ENCODE results near the gene RAC3.

Gene RAC3

DNA sequence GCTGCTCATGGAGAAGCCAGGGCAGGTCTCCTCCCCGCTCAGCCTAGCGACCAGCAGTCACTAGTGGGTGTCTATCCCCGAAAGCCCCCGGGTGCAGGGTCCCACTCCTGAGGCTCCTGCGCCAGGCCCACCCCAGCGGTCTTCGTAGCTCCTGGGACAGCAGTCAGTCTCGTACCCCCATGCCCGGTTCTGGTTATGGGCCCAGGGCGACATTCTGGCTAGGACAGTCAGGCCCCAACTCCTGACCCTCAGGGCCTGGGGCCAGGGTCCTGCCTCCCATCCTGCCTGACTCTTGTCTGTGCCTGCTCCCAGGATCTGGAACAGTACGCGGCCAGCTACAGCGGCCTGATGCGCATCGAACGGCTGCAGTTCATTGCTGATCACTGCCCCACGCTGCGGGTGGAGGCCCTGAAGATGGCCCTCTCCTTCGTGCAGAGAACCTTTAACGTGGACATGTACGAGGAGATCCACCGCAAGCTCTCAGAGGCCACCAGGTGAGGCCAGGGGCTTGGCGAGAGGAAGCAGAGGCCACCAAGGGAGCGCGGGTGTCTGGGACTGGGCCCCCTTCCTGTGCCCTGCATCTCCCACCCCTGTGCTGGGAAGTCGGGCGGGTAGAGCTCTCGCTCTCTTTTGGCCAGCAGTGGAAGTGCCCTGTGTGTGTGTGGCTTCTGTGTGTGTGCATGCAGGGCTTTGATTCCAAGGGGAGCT, 22.2 kb downstream of the RAC3 start:
- no peak for FAIRE-seq
- no peak for DNase-seq (ENCODE audit: insufficient read length, low spot score)

DNA sequence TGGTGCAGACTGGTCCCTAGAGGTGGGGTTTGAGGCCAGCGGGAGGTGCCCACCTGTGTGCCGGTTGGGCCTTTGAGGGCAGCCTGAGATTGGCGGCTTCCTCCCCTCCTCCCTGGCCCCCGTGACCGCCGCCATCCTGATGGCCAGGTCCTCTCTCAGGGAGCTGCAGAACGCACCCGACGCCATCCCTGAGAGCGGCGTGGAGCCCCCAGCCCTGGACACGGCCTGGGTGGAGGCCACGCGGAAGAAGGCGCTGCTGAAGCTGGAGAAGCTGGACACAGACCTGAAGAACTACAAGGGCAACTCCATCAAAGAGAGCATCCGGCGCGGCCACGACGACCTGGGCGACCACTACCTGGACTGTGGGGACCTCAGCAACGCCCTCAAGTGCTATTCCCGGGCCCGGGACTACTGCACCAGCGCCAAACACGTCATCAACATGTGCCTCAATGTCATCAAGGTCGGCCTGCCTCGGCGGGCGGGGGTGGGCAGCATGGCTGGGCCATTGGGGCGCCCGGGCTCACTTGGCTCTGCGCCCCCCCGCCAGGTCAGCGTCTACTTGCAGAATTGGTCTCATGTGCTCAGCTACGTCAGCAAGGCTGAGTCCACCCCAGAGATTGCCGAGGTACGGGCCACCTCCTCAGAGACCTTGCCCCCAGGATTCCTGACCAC, 23.0 kb downstream of the RAC3 start:
- no peak for FAIRE-seq
- DNase-seq (ENCODE audit: insufficient read length, low spot score), result no peak

DNA sequence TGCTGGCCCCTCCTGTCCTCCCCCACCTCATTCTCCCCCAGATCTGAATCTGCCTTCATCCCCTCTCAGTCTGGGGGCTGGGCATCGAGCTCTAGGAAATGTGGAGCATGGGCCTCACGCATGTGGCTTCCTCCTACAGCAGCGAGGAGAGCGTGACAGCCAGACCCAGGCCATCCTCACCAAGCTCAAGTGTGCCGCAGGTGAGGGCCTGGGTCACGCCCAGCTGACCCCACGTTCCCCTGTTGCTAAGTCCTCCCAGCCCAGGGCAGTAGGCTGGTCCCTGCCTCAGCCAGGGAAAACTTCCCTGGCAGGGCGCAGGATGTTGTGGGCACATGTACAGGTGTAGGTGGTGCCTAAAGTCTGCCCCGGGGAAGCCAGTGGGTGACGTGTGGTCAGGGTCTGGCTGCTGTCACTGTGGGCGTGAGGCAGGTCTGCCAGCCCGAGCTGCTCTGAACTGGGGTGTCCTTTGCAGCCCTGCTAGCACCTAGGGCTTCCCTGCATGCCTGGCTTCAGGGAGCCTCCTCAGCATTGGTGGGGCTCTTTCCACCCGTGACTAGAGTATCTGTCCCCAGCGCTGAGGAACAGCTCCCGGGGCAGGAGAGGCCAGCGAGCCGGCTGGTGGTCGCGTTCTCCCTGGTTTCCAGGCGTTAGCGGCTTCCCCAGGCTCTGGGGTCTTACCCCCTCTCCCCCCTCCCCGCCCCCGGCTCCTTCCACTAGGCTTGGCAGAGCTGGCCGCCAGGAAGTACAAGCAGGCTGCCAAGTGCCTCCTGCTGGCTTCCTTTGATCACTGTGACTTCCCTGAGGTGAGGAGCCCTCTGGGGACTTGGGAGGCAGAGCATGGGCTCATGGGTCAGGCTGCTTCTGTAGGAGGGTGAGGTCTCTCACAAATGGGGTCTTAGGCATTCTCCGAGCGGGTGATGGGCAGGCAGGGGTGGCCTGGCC, 23.8 kb downstream of the RAC3 start:
- no peak for FAIRE-seq
- DNase-seq (ENCODE audit: insufficient read length, low spot score), result no peak

DNA sequence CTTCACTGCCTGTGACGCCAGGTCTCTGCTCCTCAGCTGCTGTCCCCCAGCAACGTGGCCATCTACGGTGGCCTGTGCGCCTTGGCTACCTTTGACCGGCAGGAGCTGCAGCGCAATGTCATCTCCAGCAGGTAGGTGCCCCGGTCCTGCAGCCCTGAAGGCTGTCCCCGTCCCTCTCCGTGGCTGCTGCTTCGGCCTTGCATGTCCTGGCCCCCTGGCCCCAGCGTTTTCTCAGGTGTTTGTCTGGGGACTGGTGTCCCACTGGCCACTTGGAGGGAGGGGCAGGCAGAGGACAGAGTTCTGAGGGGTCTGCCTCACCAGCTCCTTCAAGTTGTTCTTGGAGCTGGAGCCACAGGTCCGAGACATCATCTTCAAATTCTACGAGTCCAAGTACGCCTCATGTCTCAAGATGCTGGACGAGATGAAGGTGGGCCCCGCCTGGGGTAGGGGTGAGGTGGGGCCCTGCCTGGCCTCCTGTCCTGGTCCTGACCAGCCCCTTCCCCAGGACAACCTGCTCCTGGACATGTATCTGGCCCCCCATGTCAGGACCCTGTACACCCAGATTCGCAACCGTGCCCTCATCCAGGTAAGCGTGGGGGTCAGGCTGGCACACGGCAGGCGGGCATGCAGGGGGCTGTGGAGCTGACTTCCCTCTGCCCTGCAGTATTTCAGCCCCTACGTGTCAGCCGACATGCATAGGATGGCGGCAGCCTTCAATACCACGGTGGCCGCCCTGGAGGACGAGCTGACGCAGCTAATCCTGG, 24.7 kb downstream of the RAC3 start:
- DNase-seq (ENCODE audit: insufficient read length, low spot score) (no peak), FAIRE-seq (no peak)

DNA sequence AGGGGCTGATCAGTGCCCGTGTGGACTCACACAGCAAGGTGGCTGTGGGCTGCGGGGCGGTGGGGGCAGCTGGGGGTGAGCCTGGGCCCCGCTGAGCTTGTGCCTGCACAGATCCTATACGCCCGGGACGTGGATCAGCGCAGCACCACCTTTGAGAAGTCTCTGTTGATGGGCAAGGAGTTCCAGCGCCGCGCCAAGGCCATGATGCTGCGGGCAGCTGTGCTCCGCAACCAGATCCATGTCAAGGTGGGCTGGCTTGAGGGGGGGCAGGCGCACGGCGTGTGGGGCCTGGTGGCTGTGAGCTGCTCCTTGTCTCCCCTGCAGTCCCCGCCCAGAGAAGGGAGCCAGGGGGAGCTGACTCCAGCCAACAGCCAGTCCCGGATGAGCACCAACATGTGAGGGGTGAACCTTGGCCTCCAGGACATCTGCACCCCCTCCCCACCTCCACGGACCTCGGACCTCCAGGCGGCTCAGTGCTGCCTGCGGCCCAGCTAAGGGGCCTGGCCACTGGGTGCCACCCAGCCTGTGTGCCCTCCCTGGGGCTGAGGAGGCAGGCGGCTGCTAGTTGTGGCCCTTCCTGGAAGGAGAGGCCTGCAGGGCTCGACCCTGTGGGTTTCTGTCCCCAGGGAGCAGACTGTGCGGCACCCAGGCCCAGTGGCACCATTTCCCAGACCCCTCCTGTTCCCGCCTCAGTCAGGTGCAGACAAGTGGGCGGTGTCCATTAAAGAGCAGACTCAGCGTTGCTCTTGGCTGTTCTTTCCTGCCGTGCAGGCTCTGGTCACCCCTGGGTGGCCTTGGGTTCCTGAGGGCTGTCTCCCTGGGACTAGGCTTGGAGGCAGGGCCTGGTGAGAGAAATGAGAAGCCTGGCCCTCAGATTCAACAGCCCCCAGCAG, 25.5 kb downstream of the RAC3 start:
- DNase-seq (ENCODE audit: insufficient read length, low spot score) (no peak), FAIRE-seq (no peak)

DNA sequence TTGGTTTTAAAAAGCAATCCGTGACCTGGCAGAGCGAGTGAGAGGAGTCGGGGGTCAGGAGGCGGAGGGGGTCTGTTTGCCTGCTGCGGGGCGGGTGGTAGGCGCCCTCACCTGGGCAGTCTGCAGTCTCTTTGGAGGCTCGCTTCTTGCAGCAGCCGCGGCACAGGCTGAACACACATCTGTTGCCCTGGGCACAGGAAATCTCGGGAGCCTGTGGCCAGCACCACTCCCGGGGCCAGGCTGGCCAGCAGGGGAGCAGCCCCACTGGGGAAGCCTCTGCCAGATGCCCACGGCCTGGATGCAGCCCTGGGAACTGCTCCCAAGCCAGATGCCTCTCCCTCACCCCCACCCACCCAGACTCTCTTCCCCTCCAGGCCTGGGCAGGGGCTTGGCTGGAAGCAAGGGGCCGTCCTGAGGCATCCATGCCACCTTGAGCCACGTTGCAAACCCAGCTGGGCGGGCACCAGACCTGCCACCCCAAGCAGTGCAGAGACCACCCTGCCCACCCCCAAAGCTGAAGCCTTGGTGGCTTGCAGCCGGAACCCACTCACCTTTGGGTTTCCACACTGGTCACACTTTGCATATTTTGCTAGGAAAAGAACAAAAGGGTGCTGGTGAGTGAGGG, 26.9 kb downstream of the RAC3 start:
- FAIRE-seq (no peak), DNase-seq (ENCODE audit: insufficient read length, low spot score) (no peak)

DNA sequence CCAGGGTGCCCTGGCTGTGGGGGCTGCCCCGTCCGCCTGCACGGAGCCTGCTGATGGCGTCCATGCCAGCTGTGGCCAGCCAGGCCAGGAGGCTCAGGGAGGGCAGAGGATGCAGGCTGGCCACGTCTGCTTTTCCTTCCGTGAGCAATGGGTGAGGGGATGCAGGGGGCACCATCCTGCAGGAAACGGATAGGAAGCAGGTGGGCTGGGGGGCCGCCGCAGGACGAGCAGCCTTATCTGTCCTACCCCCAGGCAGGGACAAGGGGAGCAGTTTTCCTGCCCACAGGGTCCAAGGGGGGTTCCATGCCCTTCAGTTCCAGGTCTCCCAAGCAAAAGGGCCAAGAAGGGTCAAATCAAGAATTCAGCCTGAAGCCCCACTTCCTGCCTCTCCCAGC, 27.4 kb downstream of the RAC3 start:
- FAIRE-seq, result no peak
- DNase-seq (ENCODE audit: insufficient read length, low spot score), result no peak

DNA sequence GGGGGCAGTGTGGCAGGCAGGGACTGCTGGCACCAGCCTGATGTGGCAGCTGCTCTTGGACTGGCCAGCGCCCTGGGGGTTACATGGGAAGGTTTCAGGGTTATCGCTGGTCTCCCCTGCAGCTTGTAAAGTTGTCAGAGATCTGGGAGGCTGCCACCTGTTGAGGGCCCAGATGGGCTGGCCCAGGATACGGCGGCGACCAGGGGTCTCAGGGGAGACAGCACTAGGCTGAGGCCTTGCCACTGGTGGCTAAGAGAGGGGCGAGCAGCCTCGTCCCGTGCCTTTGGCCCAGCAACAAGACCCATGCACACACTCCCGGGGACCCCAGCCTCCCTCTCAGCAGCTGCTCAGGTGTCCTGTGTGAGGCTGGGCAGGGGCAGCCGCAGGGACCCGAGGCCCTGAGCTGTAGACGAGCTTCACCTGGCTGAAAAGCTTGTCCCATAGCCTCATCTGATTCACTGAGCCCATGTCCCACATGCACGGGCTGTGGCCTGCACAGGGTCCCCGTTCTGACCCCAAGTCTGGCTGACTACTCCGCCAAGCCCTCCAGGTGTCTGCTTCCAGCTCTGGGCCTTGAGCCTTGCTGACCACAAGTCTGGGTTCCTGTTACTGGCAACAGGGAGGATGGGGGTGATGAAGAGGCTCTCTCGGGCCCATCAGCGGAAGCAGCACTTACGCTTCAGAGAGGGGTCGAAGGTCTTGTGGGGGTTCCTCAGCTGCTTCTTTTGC, 28.0 kb downstream of the RAC3 start:
- FAIRE-seq, result no peak
- DNase-seq (ENCODE audit: insufficient read length, low spot score), result no peak

DNA sequence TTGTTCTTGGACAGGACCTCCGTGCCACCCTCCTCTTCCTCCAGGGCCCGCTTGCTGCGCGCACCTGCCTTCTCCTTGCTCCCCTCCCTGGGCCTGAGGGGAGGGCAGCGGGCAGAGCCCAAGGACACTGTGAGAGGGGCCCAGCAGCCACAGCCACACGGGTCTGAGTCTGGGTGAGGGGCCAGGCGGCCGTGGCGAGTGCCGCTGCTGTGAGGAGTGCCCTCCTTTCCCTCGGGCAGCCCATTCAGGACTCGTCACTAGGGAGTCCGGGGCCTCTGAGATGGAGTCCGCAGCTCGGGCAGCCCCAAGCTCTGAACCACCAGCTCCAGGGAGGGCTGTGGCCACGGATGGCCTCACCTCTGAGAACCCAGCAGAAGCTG, 28.5 kb downstream of the RAC3 start:
- FAIRE-seq, result no peak
- DNase-seq (ENCODE audit: insufficient read length, low spot score), result no peak

DNA sequence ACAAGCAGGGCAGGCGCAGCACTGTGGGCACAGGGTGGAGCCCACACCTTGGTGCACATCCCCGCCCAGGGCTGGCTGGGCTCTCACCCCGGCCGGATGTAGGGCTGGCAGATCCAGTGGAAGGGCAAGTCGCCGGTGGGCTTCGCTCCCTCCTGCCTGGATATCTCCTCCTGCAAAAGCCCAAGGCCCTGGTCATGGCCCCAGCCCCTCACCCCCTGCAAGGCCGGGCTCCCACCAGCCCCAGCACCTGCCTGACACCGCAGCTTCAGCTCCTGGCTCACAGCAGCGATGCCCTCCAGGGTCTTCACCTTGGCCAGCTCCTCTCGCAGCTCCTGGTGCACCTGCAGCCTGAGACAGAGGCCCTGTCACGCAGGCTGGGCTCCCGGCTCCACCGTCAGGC, 29.1 kb downstream of the RAC3 start:
- FAIRE-seq (no peak), DNase-seq (ENCODE audit: insufficient read length, low spot score) (no peak)

DNA sequence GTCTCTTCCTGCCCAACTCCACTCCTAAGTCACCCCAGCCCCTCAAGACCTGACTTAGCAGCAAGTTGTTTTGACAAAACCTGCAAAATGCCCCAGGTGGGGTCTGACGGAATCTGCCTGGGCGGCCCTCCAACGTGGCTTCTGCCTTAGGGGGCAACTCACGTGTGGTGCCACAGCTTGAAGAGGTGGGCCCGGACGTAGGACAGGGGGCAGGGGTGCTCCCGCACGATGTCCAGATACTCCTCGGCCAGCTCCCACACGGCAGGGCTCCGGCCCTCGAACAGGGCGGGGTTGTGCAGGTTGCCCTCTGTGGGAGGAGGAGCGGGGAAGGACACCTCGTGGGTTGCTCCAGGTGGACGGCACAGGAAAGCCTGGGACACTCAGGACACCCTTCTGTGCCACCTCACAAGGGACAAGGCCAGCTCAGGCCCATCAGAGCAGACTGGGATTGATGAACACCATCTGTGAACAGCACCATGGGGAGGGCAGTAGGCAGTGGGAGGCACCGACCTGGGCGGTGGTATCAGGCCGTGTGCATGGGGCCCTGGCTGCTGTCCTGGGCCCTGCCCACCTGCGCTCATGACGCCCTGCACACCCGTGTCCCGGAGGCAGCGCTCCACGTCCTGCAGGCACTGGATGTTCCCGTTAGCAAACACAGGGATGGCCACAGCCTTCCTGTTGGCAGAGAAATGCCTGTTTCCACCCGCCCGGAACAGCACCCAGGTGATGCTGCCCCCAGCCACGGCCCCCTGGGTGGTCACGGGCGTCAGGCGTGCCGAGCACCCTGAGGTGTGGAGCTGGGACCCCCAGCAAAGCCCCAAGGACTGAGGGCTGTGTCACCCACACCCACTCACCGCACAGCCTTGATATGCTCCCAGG, 29.8 kb downstream of the RAC3 start:
- no peak for FAIRE-seq
- DNase-seq (ENCODE audit: insufficient read length, low spot score), result no peak

DNA sequence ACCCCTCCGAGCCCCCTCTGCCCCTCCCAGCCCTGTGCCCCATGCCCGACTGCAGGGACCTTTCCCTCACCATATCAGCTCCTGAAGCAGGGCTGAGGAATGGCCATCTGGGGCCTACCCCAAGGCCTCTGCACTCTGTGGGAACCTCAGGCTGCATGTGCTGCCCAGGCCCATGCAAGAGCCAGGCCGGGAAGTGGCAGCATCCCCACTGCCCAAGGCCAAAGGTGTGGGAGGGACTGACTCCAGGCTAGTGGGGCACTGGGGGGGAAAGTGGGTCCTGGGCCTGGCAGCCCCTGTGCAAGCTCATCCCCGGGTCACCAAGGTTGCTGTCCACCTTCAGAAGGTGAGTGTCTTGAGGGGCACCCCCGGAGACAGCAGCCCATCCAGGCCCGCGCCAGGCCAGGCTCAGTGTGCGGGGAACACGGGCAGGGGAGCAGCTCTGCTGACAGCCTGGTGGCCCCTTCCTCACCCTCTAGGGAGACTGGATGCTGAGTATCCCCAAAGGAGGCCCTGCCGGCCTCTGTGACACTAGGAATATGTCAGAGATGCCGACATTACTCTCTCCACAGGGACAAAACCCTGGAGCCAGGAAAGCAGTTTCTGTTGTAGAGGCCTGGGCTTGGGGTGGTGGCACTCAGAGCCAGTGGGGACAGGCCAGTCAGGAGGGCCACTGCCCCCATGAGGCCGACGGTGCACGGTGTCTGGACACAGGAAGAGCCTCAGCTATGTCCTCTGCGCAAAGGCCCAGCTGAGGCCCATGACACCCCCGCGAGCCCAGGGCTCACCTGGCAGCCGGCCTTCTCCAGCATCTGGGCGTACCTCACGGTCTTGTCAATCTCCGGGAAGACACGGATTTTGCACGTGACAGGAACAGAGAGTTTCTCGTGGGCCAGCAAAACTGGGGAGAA, 30.9 kb downstream of the RAC3 start:
- DNase-seq (ENCODE audit: insufficient read length, low spot score) (no peak), FAIRE-seq (no peak)

DNA sequence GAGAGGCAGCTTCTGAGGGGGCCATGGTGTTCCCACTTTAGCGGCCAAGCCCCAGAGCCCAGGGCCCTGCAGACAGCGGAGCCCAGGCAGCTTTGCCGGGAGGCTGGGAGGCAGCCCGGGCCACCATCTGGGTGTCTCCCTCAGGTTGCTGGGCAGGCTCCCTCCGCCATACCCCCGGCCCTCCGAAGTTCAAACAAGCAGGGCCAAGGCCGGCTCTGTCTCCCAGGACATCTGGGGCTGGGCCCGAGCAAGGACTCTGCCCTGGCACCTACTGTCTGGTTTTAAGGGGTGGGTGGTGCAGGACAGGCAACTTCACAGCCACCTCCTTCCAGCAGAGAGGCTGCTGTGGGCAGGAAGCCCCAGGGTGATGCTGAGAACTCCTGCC, 31.5 kb downstream of the RAC3 start:
- FAIRE-seq (no peak), DNase-seq (ENCODE audit: insufficient read length, low spot score) (no peak)

DNA sequence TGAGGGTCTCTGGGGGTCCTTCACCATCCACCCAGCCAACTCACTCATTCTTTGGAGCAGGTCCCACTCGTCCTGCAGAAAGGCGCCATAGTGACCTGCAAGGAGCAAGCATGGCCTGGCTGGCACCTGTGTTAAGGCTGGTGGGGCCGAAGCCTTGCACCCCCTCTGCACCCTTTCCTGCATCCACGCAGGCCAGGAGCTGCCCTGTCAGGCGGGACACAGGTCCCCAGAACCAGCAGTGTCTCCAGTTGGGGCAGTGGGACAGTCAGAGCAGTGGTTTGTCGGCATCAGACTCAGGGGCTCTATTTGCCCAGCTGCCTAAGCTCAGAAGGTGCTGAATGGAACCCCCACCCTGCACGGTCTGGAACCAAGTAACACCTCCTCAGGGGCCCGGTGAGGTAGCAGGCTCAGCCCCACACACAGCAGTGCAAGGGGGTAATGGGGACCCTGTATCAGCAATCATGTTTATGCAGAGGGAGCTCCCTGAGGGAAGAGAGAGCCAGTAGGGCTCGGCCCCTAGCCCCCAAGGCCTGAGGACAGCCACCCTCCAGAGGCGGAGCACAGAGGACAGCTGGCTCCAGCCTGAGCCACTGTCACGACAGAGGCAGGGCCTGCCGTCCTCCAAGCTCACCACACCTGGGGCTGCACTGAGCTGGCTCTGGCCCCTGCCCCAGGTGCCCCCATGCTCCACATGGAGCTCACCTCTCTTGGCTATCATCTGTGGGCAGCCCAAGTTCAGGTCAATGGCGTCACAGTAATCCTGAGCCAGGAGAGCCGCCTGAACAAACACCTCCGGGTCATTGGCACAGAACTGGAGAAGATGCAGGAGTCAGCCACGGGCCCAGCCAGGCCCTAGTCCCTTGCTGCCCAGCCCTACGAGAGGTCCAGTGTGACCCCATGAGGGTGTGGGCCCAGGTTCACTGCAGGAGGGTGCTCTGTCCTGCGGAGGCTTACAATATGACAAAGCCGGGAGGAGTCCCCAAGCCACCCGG, 32.2 kb downstream of the RAC3 start:
- DNase-seq (ENCODE audit: insufficient read length, low spot score), result no peak
- FAIRE-seq, result no peak

DNA sequence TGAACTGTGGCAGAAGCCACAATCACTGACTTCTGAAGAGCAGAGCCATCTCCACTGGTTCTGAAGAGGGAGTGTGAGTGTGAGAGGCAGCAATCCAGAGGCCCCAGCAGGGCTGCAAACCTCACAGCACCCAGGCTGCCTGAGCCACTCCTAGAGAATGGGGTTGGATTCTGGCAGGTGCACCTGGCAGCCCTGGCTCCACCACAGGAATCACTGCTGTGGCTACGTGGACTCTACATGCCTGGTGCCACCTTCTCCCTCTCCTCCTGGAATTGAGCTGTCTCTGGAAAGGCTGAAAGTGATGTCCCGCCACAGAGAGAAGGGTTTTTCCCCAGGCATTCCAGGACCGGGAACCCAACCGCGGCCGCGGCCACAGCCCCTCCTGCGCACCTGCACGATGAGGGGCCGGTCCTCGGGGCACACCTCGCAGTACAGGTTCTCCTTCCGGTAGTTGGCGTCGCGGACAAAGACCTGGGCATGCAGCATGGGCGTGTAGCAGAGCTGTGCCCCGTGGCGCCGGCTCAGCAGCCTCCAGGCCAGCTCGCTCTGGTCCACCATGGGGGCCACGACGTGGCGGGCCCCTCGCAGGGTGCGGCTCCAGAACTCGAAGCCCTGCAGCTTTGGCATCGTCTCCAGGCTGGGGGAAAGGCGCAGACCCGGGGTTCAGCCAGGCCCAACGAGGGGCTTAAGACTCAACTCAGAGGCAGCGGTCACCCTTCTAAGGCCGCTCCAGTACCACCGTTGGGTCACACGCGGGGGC, 33.1 kb downstream of the RAC3 start:
- DNase-seq (ENCODE audit: insufficient read length, low spot score) (no peak), FAIRE-seq (no peak)

Measured in GM19239 (cell line).